Osteoblast (primary cell): ENCODE measurements around the gene ZBTB5. TPM values are rescaled to one million over a fixed set of nuclear protein-coding genes. Genes with fewer than 3 reads are reported as not detected.

Experiments used
- DNase-seq: peaks from one replicate; pipeline ENCODE4 v3.0.0; 2011; ENCODE audit warnings: low spot score, mixed read lengths; ENCODE audit not compliant: insufficient read length; ENCODE audit errors: missing footprints
- H2AFZ ChIP-seq: 2 replicates; pipeline ENCODE4 v1.6.0; 2011; ENCODE audit warnings: mild to moderate bottlenecking, low read length
- H3K27ac ChIP-seq: 2 replicates; pipeline ENCODE4 v1.5.1; 2011; ENCODE audit warnings: mild to moderate bottlenecking, low read depth, low read length, moderate library complexity
- H3K27me3 ChIP-seq: 2 replicates; pipeline ENCODE4 v1.6.0; 2012; ENCODE audit warnings: mild to moderate bottlenecking, control low read depth, inconsistent platforms, low read length, moderate library complexity; ENCODE audit not compliant: insufficient read depth
- H3K36me3 ChIP-seq: 2 replicates; pipeline ENCODE4 v1.5.1; 2011; ENCODE audit warnings: mild to moderate bottlenecking, low read length, control low read depth, moderate library complexity; ENCODE audit not compliant: insufficient read depth
- H3K4me1 ChIP-seq: 2 replicates; pipeline ENCODE4 v1.5.1; 2011; ENCODE audit warnings: mild to moderate bottlenecking, low read length, control low read depth, moderate library complexity; ENCODE audit not compliant: insufficient read depth
- H3K4me2 ChIP-seq: 2 replicates; pipeline ENCODE4 v1.6.0; 2011; ENCODE audit warnings: mild to moderate bottlenecking, low read length; ENCODE audit not compliant: insufficient read depth
- H3K4me3 ChIP-seq: fragments of 200-600 bp; sonication (generic); 3 replicates; pipeline ENCODE4 v1.5.1; 2012; ENCODE audit warnings: mild to moderate bottlenecking, low read length, inconsistent platforms; ENCODE audit not compliant: insufficient read depth
- H3K79me2 ChIP-seq: 2 replicates; pipeline ENCODE4 v1.6.0; 2012; ENCODE audit warnings: mild to moderate bottlenecking, low read length, control low read depth, inconsistent platforms; ENCODE audit not compliant: insufficient read depth
- H3K9me3 ChIP-seq: 2 replicates; pipeline ENCODE4 v1.5.1; 2011; ENCODE audit warnings: low read depth, low read length, control low read depth
- H4K20me1 ChIP-seq: 2 replicates; pipeline ENCODE4 v1.6.0; 2012; ENCODE audit warnings: mild to moderate bottlenecking, low read length, control low read depth; ENCODE audit not compliant: insufficient read depth
- total RNA-seq: library from RNA; depleted of rRNA; stranded (reverse); fragments of >200 nt; gene quantifications from 2 replicates; pipeline ENCODE4 v1.2.3, GENCODE V29; 2012
- TF ChIP-seq, protein P1 (sequence below): IDR thresholded peaks from 2 replicates; pipeline ENCODE4 v1.5.1; 2011; ENCODE audit warnings: mild to moderate bottlenecking, low read depth, low read length, moderate library complexity; ENCODE audit errors: extremely low read depth

The ZBTB5 gene
- total RNA-seq, 1 donor: 11.6 TPM

- peaks cover 62% of the 10 kb centered on the region for H4K20me1 ChIP-seq
- no peak for DNase-seq
These were observed 11.4 kb downstream of the ZBTB5 start for GRCh38 chr9:37453827-37454226.

GRCh38 chr9:37452611-37453010 lies 12.6 kb downstream of the ZBTB5 start:
- Histone ChIP-seq H3K4me3 (no peak overlapping the region), H3K9me3 (no peaks in the 10 kb centered on the region), H4K20me1 (peaks cover 58% of the 10 kb centered on the region), H3K27me3 (no peaks in the 10 kb centered on the region), H3K27ac (no peak overlapping the region), H3K4me1 (no peaks in the 10 kb centered on the region), H2AFZ (no peak overlapping the region), H3K79me2 (peaks cover 90% of the 10 kb centered on the region), H3K4me2 (no peak overlapping the region), H3K36me3 (peaks cover 3% of the 10 kb centered on the region)
- DNase-seq: no peak
- TF ChIP-seq, protein P1, sequence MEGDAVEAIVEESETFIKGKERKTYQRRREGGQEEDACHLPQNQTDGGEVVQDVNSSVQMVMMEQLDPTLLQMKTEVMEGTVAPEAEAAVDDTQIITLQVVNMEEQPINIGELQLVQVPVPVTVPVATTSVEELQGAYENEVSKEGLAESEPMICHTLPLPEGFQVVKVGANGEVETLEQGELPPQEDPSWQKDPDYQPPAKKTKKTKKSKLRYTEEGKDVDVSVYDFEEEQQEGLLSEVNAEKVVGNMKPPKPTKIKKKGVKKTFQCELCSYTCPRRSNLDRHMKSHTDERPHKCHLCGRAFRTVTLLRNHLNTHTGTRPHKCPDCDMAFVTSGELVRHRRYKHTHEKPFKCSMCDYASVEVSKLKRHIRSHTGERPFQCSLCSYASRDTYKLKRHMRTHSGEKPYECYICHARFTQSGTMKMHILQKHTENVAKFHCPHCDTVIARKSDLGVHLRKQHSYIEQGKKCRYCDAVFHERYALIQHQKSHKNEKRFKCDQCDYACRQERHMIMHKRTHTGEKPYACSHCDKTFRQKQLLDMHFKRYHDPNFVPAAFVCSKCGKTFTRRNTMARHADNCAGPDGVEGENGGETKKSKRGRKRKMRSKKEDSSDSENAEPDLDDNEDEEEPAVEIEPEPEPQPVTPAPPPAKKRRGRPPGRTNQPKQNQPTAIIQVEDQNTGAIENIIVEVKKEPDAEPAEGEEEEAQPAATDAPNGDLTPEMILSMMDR: no peak

More at GRCh38 chr9:37453827-37454226, 11.4 kb downstream of the ZBTB5 start:
- Histone ChIP-seq H3K4me3 (no peak overlapping the region), H3K4me2 (no peak overlapping the region), H3K9me3 (no peaks in the 10 kb centered on the region), H3K27me3 (no peaks in the 10 kb centered on the region), H3K36me3 (peaks cover 3% of the 10 kb centered on the region), H3K27ac (no peak overlapping the region), H3K4me1 (no peaks in the 10 kb centered on the region), H2AFZ (no peak overlapping the region), H3K79me2 (peaks cover 93% of the 10 kb centered on the region)
- TF ChIP-seq, protein P1: no peak

GRCh38 chr9:37451628-37452027 lies 13.6 kb downstream of the ZBTB5 start:
- H3K9me3 ChIP-seq: no peaks in the 10 kb centered on the region
- no peak overlapping the region for H3K4me3 ChIP-seq
- no peak overlapping the region for H3K27ac ChIP-seq
- no peak for DNase-seq
- H3K79me2 ChIP-seq: peaks cover 90% of the 10 kb centered on the region
- TF ChIP-seq, protein P1: no peak
- peaks cover 3% of the 10 kb centered on the region for H3K36me3 ChIP-seq
- H3K27me3 ChIP-seq: no peaks in the 10 kb centered on the region
- no peaks in the 10 kb centered on the region for H3K4me1 ChIP-seq
- peaks cover 50% of the 10 kb centered on the region for H4K20me1 ChIP-seq
- H3K4me2 ChIP-seq: no peak overlapping the region
- H2AFZ ChIP-seq: no peak overlapping the region

DNA sequence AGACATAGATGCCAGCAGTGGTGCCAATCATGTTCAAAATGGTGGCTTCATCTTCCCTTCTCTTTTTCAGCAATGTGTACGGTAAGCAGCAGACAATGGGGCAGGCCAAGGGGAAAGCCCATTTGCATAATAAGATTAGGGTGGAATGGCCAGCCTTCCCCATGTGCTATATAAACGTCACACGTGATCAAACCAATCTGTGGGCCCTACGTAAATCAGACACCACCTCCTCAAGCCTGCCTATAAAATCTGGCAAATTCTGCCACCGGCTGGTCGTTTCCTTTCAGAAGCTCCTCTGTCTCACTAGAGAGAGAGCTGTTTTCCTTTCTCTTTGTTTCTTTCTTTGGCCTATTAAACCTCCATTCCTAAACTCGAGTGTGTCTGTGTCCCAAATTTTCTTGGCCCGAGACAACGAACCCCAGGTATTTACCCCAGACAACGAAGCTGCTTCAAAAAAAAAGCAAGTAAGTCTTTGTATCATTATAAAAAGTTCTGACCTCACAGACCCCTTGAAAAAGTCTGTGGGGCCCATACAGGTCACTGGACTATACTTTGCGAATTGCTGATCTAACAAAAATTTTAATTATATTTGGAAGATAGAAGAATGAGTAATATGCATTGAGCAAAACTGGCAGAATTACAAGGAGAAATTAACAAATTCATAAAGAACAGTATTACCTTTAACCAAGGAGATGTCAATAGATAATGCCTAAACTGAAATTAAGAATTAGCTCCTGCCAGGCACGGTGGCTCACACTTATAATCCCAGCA lies 15.2 kb downstream of the ZBTB5 start:
- no peak overlapping the region for H3K27ac ChIP-seq
- no peak overlapping the region for H2AFZ ChIP-seq
- no peaks in the 10 kb centered on the region for H3K4me1 ChIP-seq
- H3K27me3 ChIP-seq: no peaks in the 10 kb centered on the region
- peaks cover 43% of the 10 kb centered on the region for H4K20me1 ChIP-seq
- H3K9me3 ChIP-seq: no peaks in the 10 kb centered on the region
- H3K79me2 ChIP-seq: peaks cover 88% of the 10 kb centered on the region
- DNase-seq: no peak
- TF ChIP-seq, protein P1: no peak
- H3K4me3 ChIP-seq: no peak overlapping the region
- H3K4me2 ChIP-seq: no peak overlapping the region
- peaks cover 3% of the 10 kb centered on the region for H3K36me3 ChIP-seq
